Measurements from ENCODE around the gene UGP2.
"Not testable (repeated sequence)": the region's sequence is repeated elsewhere in the genome, so short reads cannot be mapped to it uniquely, and the experiment has no call there.

DNA sequence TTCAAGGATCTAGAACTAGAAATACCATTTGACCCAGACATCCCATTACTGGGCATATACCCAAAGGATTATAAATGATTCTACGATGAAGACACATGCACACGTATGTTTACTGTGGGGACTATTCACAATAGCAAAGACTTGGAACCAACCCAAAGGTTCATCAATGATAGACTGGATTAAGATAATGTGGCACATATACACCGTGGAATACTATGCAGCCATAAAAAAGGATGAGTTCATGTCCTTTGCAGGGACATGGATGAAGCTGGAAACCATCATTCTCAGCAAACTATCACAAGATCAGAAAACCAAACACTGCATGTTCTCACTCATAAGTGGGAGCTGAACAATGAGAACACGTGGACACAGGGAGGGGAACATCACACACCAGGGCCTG is 90.4 kb downstream of the UGP2 start:
- TF ChIP-seq, protein P1, sequence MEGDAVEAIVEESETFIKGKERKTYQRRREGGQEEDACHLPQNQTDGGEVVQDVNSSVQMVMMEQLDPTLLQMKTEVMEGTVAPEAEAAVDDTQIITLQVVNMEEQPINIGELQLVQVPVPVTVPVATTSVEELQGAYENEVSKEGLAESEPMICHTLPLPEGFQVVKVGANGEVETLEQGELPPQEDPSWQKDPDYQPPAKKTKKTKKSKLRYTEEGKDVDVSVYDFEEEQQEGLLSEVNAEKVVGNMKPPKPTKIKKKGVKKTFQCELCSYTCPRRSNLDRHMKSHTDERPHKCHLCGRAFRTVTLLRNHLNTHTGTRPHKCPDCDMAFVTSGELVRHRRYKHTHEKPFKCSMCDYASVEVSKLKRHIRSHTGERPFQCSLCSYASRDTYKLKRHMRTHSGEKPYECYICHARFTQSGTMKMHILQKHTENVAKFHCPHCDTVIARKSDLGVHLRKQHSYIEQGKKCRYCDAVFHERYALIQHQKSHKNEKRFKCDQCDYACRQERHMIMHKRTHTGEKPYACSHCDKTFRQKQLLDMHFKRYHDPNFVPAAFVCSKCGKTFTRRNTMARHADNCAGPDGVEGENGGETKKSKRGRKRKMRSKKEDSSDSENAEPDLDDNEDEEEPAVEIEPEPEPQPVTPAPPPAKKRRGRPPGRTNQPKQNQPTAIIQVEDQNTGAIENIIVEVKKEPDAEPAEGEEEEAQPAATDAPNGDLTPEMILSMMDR (IDR thresholded peaks at IDR 0.05; ENCODE audit: low read length) = not testable (repeated sequence)
- not testable (repeated sequence) for TF ChIP-seq EZH2 (IDR thresholded peaks at IDR 0.05; ENCODE audit: borderline replicate concordance, low read length)
